Gastrocnemius medialis (tissue), 4 donors: ENCODE data around the gene DAPL1. TPM values are rescaled to one million over a fixed set of nuclear protein-coding genes. Genes with fewer than 3 reads are reported as not detected.

Source experiments
- ATAC-seq, 2 donors: fragments of 150-250 bp; one replicate each; pipeline ENCODE4 v1.9.1; 2016
- DNase-seq, 2 donors: peaks; one replicate each; pipeline ENCODE4 v3.0.0-alpha.2; 2019
- H3K27ac ChIP-seq, 4 donors: fragments of 200-600 bp; sonication (generic); 1 replicate in 1 of 4; 2 replicates in 3 of 4; pipeline ENCODE4 v1.5.1; 2016 to 2018; ENCODE audit warnings: mild to moderate bottlenecking in 2 of 4, moderate library complexity in 1 of 4
- H3K27me3 ChIP-seq, 3 donors: fragments of 200-600 bp; sonication (generic) in 2 of 3; 1 replicate in 1 of 3; 2 replicates in 2 of 3; pipeline versions ENCODE4 v1.5.1 to v1.6.0; 2016 to 2019; ENCODE audit warnings: mild to moderate bottlenecking in 1 of 3, moderate library complexity in 1 of 3
- H3K36me3 ChIP-seq, 2 donors: fragments of 200-600 bp; sonication (generic) in 1 of 2; one replicate each; pipeline ENCODE4 v1.5.1; 2017 to 2018
- H3K4me1 ChIP-seq, 2 donors: fragments of 200-600 bp; sonication (generic) in 1 of 2; one replicate each; pipeline ENCODE4 v1.5.1; 2016 to 2017; ENCODE audit warnings: mild to moderate bottlenecking in 2 of 2
- H3K4me3 ChIP-seq, 4 donors: fragments of 200-600 bp; sonication (generic) in 3 of 4; 1 replicate in 1 of 4; 2 replicates in 3 of 4; pipeline ENCODE4 v1.5.1; 2016 to 2019; ENCODE audit warnings: mild to moderate bottlenecking in 2 of 4
- H3K9me3 ChIP-seq, 3 donors: fragments of 200-600 bp; sonication (generic) in 2 of 3; 1 replicate in 1 of 3; 2 replicates in 2 of 3; pipeline ENCODE4 v1.5.1; 2016 to 2019
- CTCF ChIP-seq, 5 experiments: fragments of 450-650 bp in 3 of 5; fragments of 200-600 bp in 2 of 5; sonication (generic) in 2 of 5; IDR thresholded peaks in 4 of 5; conservative IDR thresholded peaks in 1 of 5; 1 replicate in 4 of 5; 2 replicates in 1 of 5; pipeline ENCODE4 v1.5.1; 2016 to 2019; ENCODE audit warnings: antibody characterized with exemption in 5 of 5, mild to moderate bottlenecking in 3 of 5, moderate library complexity in 3 of 5
- POLR2A ChIP-seq, 2 donors: fragments of 450-650 bp; IDR thresholded peaks; one replicate each; pipeline ENCODE4 v1.6.1; 2017; ENCODE audit warnings: antibody characterized with exemption in 2 of 2, mild to moderate bottlenecking in 2 of 2, moderate library complexity in 2 of 2
- in situ Hi-C, 4 donors: fragments of 200-750 bp; cut with MboI; loops; one replicate each; pipeline versions ENCODE4 v1.15.0 to v1.8.0; 2017; ENCODE audit warnings: low sequenced_read_pairs in 4 of 4
- intact Hi-C: fragments of 100-400 bp; cut with DNase I; formaldehyde crosslinking; loops from one replicate; pipeline ENCODE4 v1.15.1; 2023; ENCODE audit warnings: low total_unique reads
- total RNA-seq, 4 donors: library from RNA; depleted of rRNA; stranded (reverse); fragments of >200 nt; gene quantifications; one replicate each; pipeline versions ENCODE4 v1.1.0 to v1.2.3, GENCODE V29; 2016

DAPL1 gene
- total RNA-seq, 4 donors from 2014 or later, result not detected

GRCh38 chr2:158772306-158773078 lies 22.6 kb upstream of the DAPL1 start:
- in situ Hi-C loops, result no loop called here

DNA sequence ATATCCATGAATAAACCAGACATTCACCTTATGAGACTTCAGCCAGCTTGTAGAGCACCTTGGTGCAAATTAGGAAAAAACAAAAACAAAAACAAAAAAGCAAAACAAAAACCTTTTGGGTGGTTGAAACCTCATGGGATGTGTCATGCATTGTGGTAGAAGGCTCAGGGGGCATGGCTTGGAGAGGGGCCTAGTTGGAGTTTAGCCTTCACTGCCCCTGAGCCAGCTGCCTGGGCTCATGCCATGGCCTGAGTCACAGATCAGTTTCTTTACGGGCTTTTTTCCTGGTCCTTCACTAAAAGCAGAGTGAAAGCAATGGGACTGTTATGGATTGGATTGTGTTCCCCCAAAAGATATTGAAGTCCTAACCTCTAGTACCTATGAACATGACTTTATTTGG lies 22.0 kb upstream of the DAPL1 start:
- TF ChIP-seq POLR2A (IDR thresholded peaks at IDR 0.05), result no peak
- TF ChIP-seq CTCF (IDR thresholded peaks at IDR 0.05 in 4 of 5, conservative IDR thresholded peaks at IDR 0.05 in 1 of 5), result no peak

More at GRCh38 chr2:158772306-158773078, 22.6 kb upstream of the DAPL1 start:
- intact Hi-C loops, result no loop called here
- ATAC-seq (peak; percentile 76 to 79), DNase-seq (peak; percentile 14 to 24)
- Histone ChIP-seq H3K27me3 (no peaks in the 10 kb centered on the region), H3K4me3 (no peak overlapping the region), H3K9me3 (peaks cover 0 to 2% (median 0%) of the 10 kb centered on the region in 3 donors), H3K4me1 (peaks cover 0 to 9% of the 10 kb centered on the region in 2 donors), H3K27ac (peak overlapping the region in 2 of 4 donors; percentile 16 to 46), H3K36me3 (no peaks in the 10 kb centered on the region)
- no peak for TF ChIP-seq CTCF (IDR thresholded peaks at IDR 0.05 in 4 of 5, conservative IDR thresholded peaks at IDR 0.05 in 1 of 5)

DNA sequence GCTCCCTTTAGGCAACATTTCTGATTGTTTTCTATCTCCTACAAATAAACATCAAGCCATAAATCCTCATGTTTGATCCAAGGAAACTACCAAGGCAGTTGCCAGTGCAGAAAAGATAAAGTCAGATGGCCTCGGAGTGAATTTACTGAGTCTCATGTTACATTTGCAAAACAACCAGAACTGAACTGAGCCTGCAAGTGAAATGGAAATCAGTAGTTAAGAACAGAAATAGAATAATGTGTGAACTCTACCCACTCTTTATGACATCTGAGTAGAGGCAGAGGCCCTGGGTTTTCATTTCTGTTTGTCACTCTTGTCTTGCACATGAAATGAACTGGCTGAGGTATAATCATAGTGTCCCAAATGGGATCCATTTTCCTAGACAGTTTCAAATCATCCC lies 20.4 kb upstream of the DAPL1 start:
- H3K27me3 ChIP-seq, result no peaks in the 10 kb centered on the region
- H3K4me1 ChIP-seq, result peaks cover 0 to 9% of the 10 kb centered on the region in 2 donors
- TF ChIP-seq CTCF (IDR thresholded peaks at IDR 0.05 in 4 of 5, conservative IDR thresholded peaks at IDR 0.05 in 1 of 5) (no peak), POLR2A (IDR thresholded peaks at IDR 0.05) (no peak)
- in situ Hi-C loops, result no loop called here
- H3K27ac ChIP-seq, result no peak overlapping the region
- H3K36me3 ChIP-seq, result no peaks in the 10 kb centered on the region
- intact Hi-C loops, result no loop called here
- ATAC-seq (peak in 1 of 2 donors; percentile 55), DNase-seq (no peak)
- no peaks in the 10 kb centered on the region for H3K9me3 ChIP-seq
- H3K4me3 ChIP-seq, result no peak overlapping the region

More for the DNA sequence above, 22.0 kb upstream of the DAPL1 start:
- Histone ChIP-seq H3K4me3 (no peak overlapping the region), H3K27me3 (no peaks in the 10 kb centered on the region), H3K27ac (peak overlapping the region in 1 of 4 donors; percentile 46), H3K9me3 (no peaks in the 10 kb centered on the region), H3K4me1 (peaks cover 0 to 9% of the 10 kb centered on the region in 2 donors), H3K36me3 (no peaks in the 10 kb centered on the region)
- DNase-seq (no peak), ATAC-seq (peak in 1 of 2 donors; percentile 16)
- intact Hi-C loops (no loop called here), in situ Hi-C loops (no loop called here)

GRCh38 chr2:158775273-158776027 lies 19.7 kb upstream of the DAPL1 start:
- TF ChIP-seq CTCF (IDR thresholded peaks at IDR 0.05 in 4 of 5, conservative IDR thresholded peaks at IDR 0.05 in 1 of 5) (no peak), POLR2A (IDR thresholded peaks at IDR 0.05) (no peak)
- no peak overlapping the region for H3K27ac ChIP-seq
- intact Hi-C loops, result no loop called here
- ATAC-seq (no peak), DNase-seq (no peak)
- H3K36me3 ChIP-seq, result no peaks in the 10 kb centered on the region
- no peak overlapping the region for H3K4me3 ChIP-seq
- H3K4me1 ChIP-seq, result peaks cover 0 to 9% of the 10 kb centered on the region in 2 donors
- in situ Hi-C loops, result no loop called here
- no peaks in the 10 kb centered on the region for H3K9me3 ChIP-seq
- no peaks in the 10 kb centered on the region for H3K27me3 ChIP-seq
